ENCODE data around the gene GRM7. TPM values are rescaled to one million over a fixed set of nuclear protein-coding genes. Genes with fewer than 3 reads are reported as not detected.

The GRM7 gene
- total RNA-seq, 1 experiment from 2014 or later, result not detected

GRCh38 chr3:7207928-7208327, 347.0 kb downstream of the GRM7 start:
- Histone ChIP-seq H3K9me3 (ENCODE audit: control insufficient read depth in 1 of 2, insufficient read depth in 1 of 2, low read depth in 1 of 2, low read length in 2 of 2) (no peaks in the 10 kb centered on the region), H3K9ac (ENCODE audit: low read length) (no peak overlapping the region), H3K27me3 (ENCODE audit: insufficient read depth, low read length) (no peaks in the 10 kb centered on the region), H2AFZ (ENCODE audit: low read depth, low read length, poor library complexity, severe bottlenecking) (no peak overlapping the region), H3K9me2 (ENCODE audit: insufficient read depth) (no peaks in the 10 kb centered on the region), H3K27ac (ENCODE audit: low read depth, low read length) (no peak overlapping the region), H4K20me1 (ENCODE audit: insufficient read depth) (no peaks in the 10 kb centered on the region), H3K4me1 (ENCODE audit: control insufficient read depth in 1 of 2, insufficient read depth in 2 of 2, low read length in 2 of 2) (no peaks in the 10 kb centered on the region), H3K4me2 (ENCODE audit: low read length) (no peak overlapping the region), H3K36me3 (ENCODE audit: control insufficient read depth in 1 of 2, insufficient read depth in 2 of 2, low read length in 2 of 2) (no peaks in the 10 kb centered on the region), H3K4me3 (replicated peaks in 1 of 2; ENCODE audit: low read depth in 1 of 2, low read length in 2 of 2) (no peak overlapping the region), H3K79me2 (ENCODE audit: insufficient read depth, low read length) (no peaks in the 10 kb centered on the region)
- no peak for ATAC-seq
- no TSS peak for BruUV-seq (replicated peaks)
- intact Hi-C loops (cut with micrococcal nuclease), result no loop called here
- no peak for TF ChIP-seq POLR2AphosphoS5 (IDR thresholded peaks at IDR 0.05; ENCODE audit: low read depth, low read length)
- POLR2A ChIA-PET, result no interaction called here
- RAD21 ChIA-PET (ENCODE audit: low non-redundant PET in 1 of 2, low total read pairs in 2 of 2, uncharacterized antibody in 2 of 2, unreplicated experiment in 2 of 2), result no interaction called here
- DNase-seq (ENCODE audit: low read depth, low spot score), result no peak
- CTCF ChIA-PET, result no interaction called here

- H3K4me3 ChIP-seq (replicated peaks in 1 of 2; ENCODE audit: low read depth in 1 of 2, low read length in 2 of 2), result no peak overlapping the region
- ChIA-PET POLR2A (no interaction called here), RAD21 (ENCODE audit: low non-redundant PET in 1 of 2, low total read pairs in 2 of 2, uncharacterized antibody in 2 of 2, unreplicated experiment in 2 of 2) (no interaction called here), CTCF (no interaction called here)
- DNase-seq (ENCODE audit: low read depth, low spot score) (no peak), ATAC-seq (no peak)
- no peaks in the 10 kb centered on the region for H3K79me2 ChIP-seq (ENCODE audit: insufficient read depth, low read length)
- TF ChIP-seq ZBTB33 (IDR thresholded peaks at IDR 0.05; ENCODE audit: extremely low read depth, insufficient replicate concordance, low read length) (no peak), EZH2 (IDR thresholded peaks at IDR 0.05) (no peak), MAX (IDR thresholded peaks at IDR 0.05) (no peak)
- no peak overlapping the region for H3K9ac ChIP-seq (ENCODE audit: low read length)
- H3K36me3 ChIP-seq (ENCODE audit: control insufficient read depth in 1 of 2, insufficient read depth in 2 of 2, low read length in 2 of 2), result no peaks in the 10 kb centered on the region
- no peak overlapping the region for H3K4me2 ChIP-seq (ENCODE audit: low read length)
- H4K20me1 ChIP-seq (ENCODE audit: insufficient read depth), result no peaks in the 10 kb centered on the region
- H3K9me3 ChIP-seq (ENCODE audit: control insufficient read depth in 1 of 2, insufficient read depth in 1 of 2, low read depth in 1 of 2, low read length in 2 of 2), result no peaks in the 10 kb centered on the region
- no TSS peak for BruUV-seq (replicated peaks)
- H3K4me1 ChIP-seq (ENCODE audit: control insufficient read depth in 1 of 2, insufficient read depth in 2 of 2, low read length in 2 of 2), result no peaks in the 10 kb centered on the region
- intact Hi-C loops (cut with micrococcal nuclease), result no loop called here
- no peaks in the 10 kb centered on the region for H3K27me3 ChIP-seq (ENCODE audit: insufficient read depth, low read length)
- no peak overlapping the region for H2AFZ ChIP-seq (ENCODE audit: low read depth, low read length, poor library complexity, severe bottlenecking)
- H3K9me2 ChIP-seq (ENCODE audit: insufficient read depth), result no peaks in the 10 kb centered on the region
- no peak overlapping the region for H3K27ac ChIP-seq (ENCODE audit: low read depth, low read length)
Observed at GRCh38 chr3:7209098-7209497, 348.2 kb downstream of the GRM7 start.
